Measurements from ENCODE around the gene NIPBL. TPM values are rescaled to one million over a fixed set of nuclear protein-coding genes. Genes with fewer than 3 reads are reported as not detected.

NIPBL gene
- total and polyA plus RNA-seq, 10 of the 15 experiments (the other 5 are each of a cell fraction or from before 2014, with no cell fraction given): 10.4 to 50.4 (median 20.2) TPM

GRCh38 chr5:36882250-36882649 is 5.7 kb downstream of the NIPBL start (continued):
- TF ChIP-seq NFXL1 (IDR thresholded peaks at IDR 0.05; ENCODE audit: borderline replicate concordance) (no peak), ZNF24 (IDR thresholded peaks at IDR 0.05) (0 out of 2 replicates have a peak, but pooled peaks have one; percentile 30), MTA3 (IDR thresholded peaks at IDR 0.05; ENCODE audit: borderline replicate concordance, low read length) (no peak), YY1 (IDR thresholded peaks at IDR 0.05; ENCODE audit: low read depth, low read length) (no peak), SMAD5 (IDR thresholded peaks at IDR 0.05; ENCODE audit: low read depth) (no peak), POLR2AphosphoS2 (IDR thresholded peaks at IDR 0.05; ENCODE audit: low read depth, low read length) (no peak), HSF1 (IDR thresholded peaks at IDR 0.05; ENCODE audit: low read depth, low read length) (no peak), ZNF384 (IDR thresholded peaks at IDR 0.05; ENCODE audit: borderline replicate concordance, low read depth, low read length) (no peak), GATAD2B (conservative IDR thresholded peaks at IDR 0.05; ENCODE audit: low read depth) (no peak), CHD4 (IDR thresholded peaks at IDR 0.05) (no peak), ATF3 (IDR thresholded peaks at IDR 0.05; ENCODE audit: borderline replicate concordance, extremely low read depth, low read depth, low read length) (no peak), SPI1 (IDR thresholded peaks at IDR 0.05; ENCODE audit: borderline replicate concordance, insufficient read depth, low read depth, low read length) (peak; percentile 59; the same call in 1 of the 2 replicates), ETV6 (conservative IDR thresholded peaks at IDR 0.05 in 1 of 2, IDR thresholded peaks at IDR 0.05 in 1 of 2; ENCODE audit: borderline replicate concordance in 1 of 2, low read depth in 1 of 2) (no peak), IRF5 (IDR thresholded peaks at IDR 0.05; ENCODE audit: borderline replicate concordance) (no peak), RAD51 (IDR thresholded peaks at IDR 0.05) (peak; percentile 53; the same call in 1 of the 2 replicates), CHD2 (IDR thresholded peaks at IDR 0.05; ENCODE audit: borderline replicate concordance, low read depth, low read length) (no peak), YBX1 (IDR thresholded peaks at IDR 0.05) (no peak), SIN3A (IDR thresholded peaks at IDR 0.05; ENCODE audit: low read depth, low read length) (no peak), ELK1 (IDR thresholded peaks at IDR 0.05; ENCODE audit: low read depth, low read length) (no peak), ZNF687 (IDR thresholded peaks at IDR 0.05) (peak; percentile 35; the same call in 1 of the 2 replicates), ZBED1 (IDR thresholded peaks at IDR 0.05; ENCODE audit: borderline replicate concordance) (peak; percentile 85; the same call in 1 of the 2 replicates), BMI1 (IDR thresholded peaks at IDR 0.05; ENCODE audit: borderline replicate concordance) (no peak), CBFB (IDR thresholded peaks at IDR 0.05; ENCODE audit: low read depth) (no peak), BACH1 (IDR thresholded peaks at IDR 0.05; ENCODE audit: borderline replicate concordance) (no peak), BCL11A (IDR thresholded peaks at IDR 0.05; ENCODE audit: low read depth, low read length) (no peak)
